ENCODE results near the gene SLC8A3. TPM values are rescaled to one million over a fixed set of nuclear protein-coding genes. Genes with fewer than 3 reads are reported as not detected.

SLC8A3 gene
- not detected in 5 replicates for total RNA-seq (2022; extraction: Qiagen RNA extraction)

GRCh38 chr14:70188659-70189455 is at the start of gene SLC8A3:
SLC8A3 (minus strand) TSS chr14:70188951; CDS start chr14:70168422, 20,529 bp downstream.

Other genes starting within 250 kb of the SLC8A3 start
- gene COX16, start 170.7 kb upstream of the SLC8A3 start, total RNA-seq (2022; extraction: Qiagen RNA extraction): 52.7 to 73.8 TPM (median 55.4 TPM) in 5 replicates
- 8.1 to 12.8 TPM (median 9.7 TPM) in 5 replicates for gene SYNJ2BP, start 228.1 kb upstream of the SLC8A3 start, total RNA-seq (2022; extraction: Qiagen RNA extraction)

All from A549 treated with Mapracorat at 1 μM for 4 hours (cell line).